Activated CD4-positive, alpha-beta T cell treated with anti-CD3 and anti-CD28 coated beads, Interleukin-2, amount 50 U/mL, for 1 hour (primary cell): ENCODE results near the gene SLC35B4.

Experiments used
- DNase-seq: peaks from one replicate; pipeline ENCODE4 v3.0.0-alpha.2; 2020

SLC35B4 gene, protein sequence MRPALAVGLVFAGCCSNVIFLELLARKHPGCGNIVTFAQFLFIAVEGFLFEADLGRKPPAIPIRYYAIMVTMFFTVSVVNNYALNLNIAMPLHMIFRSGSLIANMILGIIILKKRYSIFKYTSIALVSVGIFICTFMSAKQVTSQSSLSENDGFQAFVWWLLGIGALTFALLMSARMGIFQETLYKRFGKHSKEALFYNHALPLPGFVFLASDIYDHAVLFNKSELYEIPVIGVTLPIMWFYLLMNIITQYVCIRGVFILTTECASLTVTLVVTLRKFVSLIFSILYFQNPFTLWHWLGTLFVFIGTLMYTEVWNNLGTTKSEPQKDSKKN

DNA sequence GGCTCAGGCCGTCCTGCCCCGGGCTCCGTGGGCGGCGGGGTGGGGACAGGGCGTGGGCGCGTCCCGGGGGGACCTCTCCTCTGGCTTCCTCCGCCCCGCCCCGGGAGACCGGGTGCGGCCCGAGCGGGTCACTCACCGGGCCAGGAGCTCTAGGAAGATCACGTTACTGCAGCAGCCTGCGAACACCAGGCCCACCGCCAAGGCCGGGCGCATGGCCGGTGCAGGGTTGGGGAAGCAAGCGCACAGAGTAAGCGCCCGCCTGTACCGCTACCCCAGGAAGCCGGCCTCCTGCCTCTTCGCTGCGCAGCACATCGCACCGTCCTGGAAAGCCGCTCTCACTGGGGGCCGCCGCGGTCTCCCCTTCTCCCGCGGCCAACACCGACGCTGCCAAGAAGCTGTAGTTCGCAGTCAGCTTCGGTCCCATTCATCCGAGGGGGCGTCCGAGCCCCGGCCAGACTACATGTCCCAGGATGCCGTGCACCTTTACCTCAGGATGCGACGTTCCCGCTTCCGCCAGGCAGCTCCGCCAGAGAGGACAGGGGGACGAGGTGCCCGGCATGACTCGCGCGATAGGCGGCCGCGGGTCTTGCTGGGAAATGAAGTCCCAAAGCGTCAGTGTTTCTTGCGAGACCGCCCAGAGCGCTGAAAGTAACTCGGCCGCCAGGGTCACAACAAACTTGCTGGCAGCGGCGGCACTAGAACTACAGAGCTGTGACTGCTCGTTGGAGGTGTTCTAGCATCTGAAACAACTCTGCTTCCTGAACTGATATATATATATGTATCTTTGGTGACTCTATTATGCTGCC is at the start of gene SLC35B4:
Gene SLC35B4 (minus strand): TSS at position 392 of the 806 bp plus-strand sequence. CDS start 179 bp downstream, at position 213.
- peak; percentile 94 for DNase-seq

DNA sequence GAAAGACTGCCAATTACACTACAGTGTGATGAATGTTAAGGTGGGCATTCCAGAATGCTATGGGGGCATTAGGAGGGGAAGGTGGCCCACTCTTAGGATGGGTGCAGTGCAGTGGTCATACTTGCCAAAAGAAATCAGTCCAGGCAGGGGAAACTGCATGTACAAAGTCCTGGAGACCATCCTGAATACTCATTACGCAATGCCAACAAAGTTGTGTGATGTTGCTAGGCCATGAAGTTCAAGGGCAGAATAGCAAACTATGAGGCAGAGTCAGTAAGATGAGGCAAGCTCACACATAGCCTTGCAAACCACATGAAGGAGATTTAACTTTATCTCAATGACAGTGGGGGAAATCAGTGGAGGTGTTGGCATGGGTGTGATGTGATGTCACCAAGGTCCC is 49.8 kb upstream of the SLC35B4 start:
- no peak for DNase-seq

DNA sequence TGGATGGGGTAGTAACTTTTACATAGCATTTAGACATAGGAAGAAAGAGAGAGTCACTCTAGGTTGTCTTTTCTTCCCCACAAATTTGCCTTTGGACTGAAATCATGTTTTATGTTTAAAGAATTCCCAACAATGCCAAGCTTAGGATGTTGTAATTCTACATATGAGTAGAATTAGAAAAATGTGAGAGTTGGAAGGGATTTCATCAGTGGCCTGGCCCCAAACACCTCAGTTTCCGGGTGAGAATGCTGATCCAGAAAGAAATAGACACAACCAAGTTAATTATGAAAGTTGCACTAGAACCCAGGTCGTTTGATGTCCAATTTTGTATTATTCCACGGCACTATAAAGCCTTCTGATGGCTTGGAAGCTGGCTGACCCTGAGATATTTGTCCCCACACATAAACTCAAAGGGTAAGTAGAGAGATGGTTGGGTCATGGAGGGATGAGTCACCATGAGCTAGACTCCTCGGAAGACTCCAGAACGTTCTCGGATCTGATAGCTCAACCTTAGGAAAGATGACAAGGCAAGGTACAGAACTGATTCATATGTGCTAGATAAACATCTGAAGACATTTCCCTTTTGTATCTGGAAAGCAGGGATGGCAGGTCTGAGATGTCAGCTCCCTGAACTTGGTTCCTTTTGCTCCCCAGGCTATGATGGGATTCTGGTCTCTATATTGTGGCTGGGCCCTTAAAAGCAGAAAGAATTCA is 48.8 kb upstream of the SLC35B4 start:
- no peak for DNase-seq

DNA sequence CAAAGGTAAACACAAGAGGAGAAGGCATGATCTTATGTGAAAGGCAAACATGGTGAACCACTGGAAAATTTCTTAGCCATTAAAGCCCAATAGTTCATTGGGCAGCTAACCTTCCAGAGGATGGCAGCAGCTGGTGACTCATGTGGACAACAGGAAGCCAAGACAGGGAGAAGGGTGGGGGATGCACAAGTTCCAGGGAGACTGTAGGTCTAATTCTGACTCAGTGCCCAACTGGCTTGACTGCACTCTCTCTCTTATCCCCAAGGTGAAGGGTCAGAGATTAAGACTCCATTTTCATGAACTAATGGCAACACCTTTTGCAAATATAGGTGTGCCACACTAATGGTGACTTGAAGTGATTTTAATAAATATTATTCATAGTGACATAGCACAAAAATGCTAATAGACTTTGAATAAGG is 47.9 kb upstream of the SLC35B4 start:
- no peak for DNase-seq

DNA sequence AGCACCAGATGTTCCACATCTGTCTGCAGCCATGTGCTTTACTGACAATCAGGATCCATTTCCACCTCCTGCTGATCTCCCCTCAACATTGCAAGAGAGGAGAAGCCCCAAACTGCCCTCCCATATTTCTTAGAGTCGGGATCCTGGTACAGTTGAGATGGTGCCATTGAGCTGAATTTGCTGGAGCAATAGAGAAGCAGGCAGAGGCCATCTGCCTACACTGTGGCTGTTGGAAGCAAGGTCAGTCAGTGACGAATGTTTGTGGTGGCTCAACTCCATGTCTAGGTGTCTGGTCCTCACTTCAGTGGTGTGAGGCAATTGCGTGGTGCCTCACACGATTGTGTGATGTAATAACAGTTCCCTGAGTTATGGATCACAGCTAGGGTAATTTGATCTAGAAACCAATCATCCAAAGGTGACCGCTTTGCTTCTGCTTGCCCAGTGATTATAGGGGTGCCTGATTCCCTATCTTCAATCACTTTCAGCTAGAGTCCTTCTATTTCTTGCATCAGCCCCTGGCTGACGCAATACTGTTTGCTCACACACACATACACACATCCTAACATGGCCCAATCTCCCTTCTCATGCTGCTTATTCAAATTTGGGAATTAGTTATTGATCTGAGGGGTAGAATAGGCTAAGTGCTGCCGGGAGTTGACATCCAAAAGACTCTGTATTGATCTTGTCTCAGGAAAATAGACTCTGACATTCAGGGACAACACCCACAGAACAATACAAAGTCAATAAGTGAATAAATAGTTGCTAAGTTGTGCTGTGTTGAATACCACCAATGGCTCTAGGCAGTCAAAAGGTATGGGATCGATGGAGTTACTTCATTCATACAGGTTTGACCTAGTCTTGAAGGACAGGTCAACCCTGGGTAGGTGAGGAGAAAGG is 46.1 kb upstream of the SLC35B4 start:
- DNase-seq: no peak

DNA sequence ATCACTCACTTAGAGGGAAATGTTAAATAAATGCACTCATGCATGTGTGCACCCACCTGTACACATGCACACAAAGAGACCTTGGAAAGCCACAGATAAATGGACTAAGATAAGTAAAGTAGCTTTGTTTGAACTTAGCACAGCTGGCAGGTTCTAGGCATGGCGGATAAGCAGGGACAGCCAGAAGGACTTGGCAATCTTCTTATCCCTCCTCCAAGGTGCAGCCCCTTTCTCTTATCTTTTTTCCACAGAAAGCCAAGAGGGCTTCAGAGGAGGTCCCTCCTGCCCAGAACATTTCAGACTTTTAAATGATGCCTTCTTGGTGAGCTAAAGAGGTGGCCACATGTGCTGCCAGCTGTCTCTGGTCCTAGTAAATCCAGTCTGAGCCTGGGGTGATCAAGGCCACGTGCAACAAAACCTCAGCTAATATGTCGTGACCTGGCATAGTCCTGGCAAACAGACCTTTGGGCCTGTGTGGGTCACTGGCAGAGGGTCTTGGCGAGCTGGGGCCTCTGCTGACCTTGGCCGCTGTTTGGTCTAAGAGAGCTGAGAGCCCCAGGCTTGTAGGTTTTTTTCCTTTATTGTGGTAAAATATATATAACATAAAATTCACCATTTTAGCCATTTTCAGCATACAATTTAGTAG is 43.2 kb upstream of the SLC35B4 start:
- no peak for DNase-seq

DNA sequence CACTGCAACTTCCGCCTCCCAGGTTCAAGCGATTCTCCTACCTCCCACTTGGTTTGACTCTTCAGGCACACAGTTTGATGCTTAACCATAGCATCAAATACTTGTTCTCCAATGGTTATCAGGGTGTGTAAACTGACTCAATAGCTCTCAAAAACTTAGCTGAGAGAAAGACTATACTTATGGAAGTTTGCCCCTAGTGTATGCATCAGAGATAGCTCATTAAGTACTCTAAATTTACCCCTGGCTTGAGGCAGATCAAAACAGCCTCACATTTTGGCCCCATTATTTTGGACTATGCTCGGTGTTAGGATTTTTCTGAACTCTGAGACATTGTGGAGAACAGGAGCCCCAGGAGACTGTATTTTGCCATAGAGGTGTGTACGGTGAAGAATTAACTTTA is 40.8 kb upstream of the SLC35B4 start:
- no peak for DNase-seq

DNA sequence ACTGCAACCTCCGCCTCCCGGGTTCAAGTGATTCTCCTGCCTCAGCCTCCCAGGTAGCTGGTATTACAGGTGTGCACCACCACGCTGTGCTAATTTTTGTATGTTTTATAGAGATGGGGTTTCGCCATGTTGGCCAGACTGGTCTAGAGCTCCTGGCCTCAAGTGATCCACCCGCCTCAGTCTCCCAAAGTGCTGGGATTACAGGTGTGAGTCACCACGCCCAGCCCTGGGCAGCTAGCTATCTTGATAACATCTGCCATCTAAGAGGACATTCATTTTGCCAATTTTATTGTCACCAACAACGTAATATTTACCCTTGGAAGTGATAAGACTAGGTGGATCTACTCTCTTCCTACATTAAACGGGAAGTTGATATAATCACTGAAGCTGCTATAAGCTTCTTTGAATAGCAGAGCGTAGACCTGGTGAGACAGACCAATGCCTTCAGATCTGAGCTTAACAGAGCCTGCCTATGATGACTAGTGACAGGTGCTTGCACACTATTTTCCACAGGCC is 39.7 kb upstream of the SLC35B4 start:
- DNase-seq: no peak

DNA sequence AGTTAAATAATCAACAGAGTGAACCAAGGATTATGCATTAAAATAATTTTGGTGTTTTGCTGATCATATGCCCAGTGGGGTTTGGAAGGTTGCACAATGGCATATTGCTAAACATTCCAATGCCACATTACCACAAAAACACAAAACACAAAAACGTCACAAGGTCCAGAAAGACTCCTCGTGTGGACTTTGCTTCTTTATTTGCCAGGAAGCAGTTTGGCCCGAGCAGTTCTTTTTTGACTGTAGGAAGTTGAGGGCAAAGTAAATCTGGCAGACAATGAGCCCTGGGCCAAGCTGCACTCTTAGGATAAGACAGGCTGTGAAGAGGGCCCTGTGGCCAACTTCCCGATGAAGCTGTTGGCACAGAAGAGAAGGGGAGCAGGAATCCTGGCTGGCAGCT is 39.2 kb upstream of the SLC35B4 start:
- no peak for DNase-seq

DNA sequence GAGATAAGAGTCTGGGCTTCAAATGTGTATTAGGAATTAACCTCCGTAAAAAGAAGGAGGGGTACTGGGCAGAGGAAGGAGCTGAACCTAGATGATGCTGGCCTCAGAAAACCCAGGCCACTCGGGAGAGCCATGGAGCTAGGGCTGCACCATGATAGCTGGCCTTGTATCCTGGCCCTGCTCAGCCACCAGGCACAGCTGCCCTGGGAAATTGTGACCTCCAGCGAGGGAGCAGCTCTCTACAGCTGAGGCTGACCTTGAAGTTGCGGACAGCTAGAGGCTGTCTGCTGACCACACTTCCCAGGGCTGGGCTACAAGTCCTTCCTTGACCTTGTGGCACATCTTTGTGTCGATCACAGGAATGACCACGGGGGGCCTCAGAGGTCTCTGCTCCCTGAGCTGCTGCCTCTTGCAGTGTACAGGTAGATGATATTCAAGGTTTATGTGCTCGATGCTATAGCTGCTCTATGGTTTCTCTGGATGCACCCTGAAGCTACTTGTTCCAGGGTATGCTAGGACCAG is 38.3 kb upstream of the SLC35B4 start:
- DNase-seq: no peak

DNA sequence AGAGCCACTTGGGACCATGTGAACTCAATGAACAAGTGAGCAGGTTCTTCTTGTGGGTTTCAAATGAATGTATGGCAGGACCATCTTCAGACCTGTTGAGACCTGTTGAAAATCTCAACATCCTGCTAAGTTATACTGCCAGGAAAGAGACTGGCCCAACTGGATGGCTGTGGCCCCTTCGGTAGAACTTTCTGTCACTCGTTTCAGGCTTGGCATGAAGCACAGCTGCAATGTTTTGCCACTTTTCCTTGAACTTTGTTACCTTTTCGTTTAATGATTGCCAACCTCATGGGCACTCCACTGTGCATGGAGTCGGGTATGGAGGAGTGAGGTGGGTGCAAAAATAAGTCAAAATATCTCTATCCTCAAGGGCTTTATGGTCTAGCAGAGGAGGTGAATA is 36.7 kb upstream of the SLC35B4 start:
- DNase-seq: no peak

DNA sequence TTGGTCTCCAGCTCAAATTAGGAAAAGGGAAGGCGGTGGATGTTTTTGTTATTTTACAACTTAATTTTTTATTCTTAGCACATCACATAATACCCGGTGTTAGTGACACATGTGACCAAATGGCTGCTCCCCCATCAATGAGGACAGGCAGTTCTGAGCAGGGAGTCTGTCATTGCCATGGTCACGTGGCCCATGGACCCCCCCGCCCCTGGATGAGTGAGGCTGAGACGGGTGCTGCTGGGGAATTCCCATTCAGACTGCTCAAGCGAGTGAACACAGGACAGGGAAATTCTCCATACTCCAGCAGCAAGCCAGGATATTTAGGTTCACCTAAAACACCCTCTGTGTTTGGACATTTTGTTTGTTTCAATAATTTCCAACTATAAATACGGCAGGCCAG is 34.7 kb upstream of the SLC35B4 start:
- DNase-seq: no peak

DNA sequence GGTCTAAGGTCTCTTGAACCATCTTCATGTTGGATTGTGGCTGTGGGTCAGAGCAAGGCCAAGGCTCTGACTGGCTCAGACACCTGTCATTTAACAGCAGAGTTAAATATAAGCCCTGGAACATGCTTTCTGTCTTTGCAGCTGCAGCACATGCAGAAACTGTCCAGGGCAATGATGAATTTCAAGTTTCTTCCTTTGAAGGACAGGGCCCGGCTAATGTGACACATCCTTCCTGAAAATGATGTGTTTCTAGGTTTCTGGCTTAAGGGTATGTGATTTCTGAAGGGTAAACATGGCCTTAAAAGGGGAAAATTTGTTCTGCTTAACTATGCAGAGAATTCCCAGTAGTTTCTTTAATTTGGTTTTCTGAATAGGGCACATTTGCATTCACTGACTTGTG is 34.0 kb upstream of the SLC35B4 start:
- no peak for DNase-seq

DNA sequence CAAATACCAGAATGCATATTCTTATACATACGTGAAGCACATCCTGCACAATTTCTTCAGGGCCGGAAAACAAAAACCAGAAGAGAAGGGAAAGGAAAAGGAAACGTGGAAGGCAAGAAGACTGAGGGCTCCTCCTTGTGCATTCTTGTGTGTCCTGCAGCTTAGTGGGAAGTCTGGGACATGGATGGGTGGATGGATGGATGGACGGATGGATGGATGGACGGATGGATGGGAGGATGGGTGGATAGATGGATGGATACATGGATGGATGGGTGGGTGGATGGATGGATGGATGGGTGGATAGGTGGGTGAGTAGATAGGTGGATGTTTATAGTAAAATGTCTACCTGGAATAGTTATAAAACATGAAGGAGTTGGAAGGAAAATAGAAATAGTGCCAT is 30.8 kb upstream of the SLC35B4 start:
- no peak for DNase-seq

DNA sequence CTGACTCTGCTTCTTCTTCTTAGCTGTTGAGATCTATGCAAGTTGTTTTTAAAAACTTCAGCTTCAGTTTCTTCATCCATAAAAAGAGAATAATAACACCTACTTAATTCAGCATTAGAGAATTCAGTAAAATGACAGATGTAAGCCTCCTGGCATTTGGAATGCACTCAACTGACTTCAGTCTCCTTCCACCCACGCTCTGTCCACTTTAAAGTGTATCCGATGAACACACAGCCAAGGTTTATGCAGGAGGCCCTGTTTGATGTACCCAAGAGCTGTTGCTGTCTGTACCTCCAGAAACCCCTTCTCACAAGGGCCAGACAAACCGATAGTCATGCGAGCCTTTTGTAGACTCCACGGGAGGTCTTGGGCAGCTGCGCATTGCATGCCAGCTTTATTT is 27.1 kb upstream of the SLC35B4 start:
- no peak for DNase-seq

DNA sequence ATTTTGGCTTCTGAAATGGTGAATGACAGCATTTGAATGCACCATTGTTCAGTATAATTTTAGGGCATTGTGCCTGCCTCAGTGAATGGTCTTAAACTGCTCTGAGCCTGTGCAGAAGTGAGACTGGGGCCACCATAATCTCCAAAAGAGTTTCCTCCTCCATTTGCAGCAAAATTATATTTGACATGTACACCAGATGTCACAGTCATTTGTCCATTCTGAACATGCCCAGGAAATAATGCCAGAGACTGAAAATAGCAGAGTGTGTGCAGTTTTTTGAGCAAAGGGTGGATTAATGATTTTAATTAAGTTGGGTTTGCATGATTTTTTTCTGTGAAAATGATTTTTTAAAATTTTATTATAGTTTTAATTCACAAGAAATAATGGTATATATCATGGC is 26.4 kb upstream of the SLC35B4 start:
- no peak for DNase-seq

DNA sequence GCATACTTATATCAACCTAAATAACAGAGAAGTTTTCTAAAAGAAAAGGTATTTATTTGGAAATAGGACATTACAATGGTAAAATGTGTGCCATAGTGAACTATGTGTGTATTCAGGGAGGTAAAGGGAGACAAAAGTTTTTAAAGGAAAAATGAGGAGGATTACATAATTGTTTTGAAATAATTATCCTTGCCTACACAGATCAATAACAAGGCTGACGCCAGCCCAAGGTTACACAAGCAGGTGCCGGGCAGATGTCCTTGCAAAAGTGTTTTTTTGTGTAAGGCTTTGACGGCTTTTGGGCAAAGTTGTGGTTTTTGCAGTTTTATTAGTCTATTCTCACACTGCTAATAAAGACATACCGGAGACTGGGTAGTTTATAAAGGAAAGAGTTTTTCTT is 22.7 kb upstream of the SLC35B4 start:
- no peak for DNase-seq

DNA sequence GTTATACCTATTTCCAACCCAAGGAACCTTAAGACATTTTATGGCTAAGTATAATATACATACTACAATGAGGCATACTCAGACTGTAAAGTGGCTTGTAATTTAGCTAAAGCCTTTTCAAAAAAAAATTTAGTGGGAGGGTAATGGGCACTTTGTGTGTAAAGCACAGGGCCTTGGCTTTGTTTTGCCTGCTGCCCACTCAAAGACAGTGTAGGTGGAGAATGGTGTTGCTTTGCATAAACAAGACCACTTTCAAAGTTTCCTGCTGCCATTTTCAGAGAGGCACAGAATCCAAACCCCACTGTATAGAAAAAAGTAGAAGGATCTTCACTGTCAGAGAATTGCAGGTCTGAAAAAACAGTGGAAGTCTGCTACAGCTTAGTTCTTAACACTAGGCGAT is 21.2 kb upstream of the SLC35B4 start:
- DNase-seq: no peak

DNA sequence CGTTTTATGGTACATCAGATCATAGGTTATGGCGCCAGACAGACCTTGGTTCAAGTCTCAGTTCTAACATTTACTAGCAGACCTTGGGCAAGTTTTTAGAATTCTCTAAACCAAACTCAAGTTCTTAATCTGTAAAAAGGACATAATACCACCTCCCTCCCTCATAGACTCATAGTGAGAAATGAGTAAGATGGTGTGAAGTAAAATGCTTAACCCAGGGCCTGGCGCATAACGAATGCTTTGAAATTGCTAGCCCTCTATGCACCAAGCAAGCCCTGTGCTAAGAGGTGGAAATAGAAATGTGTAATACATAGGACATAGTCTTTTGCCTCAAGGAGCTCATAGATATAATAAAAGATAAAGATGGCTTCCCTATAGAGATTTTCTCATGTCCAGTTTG is 17.7 kb upstream of the SLC35B4 start:
- no peak for DNase-seq

DNA sequence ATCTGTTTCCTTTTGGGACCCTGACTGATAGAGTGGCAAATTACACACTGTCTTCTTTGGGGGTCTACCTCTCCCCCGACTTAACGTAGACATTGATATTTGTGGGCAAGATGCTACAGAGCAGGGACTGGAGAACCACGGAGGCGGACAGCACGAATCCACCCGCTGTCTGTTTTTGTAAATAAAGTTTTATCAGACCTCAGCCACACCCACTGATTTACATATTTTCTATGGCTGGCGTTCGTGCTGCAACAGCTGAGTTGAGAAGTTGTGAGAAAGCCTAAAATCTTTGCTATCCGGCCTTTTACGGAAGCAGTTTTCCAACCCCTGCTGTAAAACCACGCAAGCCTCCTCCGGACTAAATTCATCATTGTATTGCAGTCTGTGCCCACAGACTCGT is 17.2 kb upstream of the SLC35B4 start:
- DNase-seq: no peak

DNA sequence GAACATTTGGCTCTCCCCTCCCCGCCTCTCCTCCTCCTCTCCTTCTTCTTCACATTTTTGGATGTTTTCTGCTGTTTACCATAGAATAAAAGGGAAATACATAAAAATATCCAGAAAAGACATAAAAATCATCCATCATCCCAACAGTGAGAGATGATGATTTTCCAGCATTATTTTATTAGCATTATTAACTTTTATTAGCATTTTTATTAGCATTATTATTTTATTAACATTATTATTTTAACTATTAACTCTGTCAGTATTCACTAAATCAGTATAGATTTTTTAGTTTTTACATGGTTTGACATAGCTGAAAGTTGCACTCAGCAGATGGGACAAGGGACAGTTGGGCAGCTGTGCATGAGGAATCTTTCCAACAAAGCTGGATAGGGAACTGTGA is 16.2 kb upstream of the SLC35B4 start:
- DNase-seq: no peak

DNA sequence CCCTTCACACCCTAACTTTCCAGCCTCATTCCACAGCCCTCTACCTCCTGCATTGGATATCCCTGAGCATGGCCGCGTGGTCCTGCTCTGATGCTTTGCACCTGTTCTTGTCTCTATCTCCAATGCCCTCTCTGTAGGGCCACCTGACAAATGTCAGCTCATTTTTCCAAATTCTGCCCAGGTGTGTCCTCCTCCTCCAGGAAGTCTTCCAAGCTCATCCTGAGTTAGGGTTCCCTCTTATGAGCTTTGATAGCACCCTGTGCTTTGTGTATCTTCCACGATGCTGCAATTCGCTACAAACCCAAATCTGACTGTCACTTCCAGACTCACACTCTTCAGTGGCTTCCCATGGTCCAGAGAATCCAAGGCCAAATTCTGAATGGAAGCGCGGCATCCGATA is 14.7 kb upstream of the SLC35B4 start:
- DNase-seq: no peak
